Stimulated activated naive CD8-positive, alpha-beta T cell treated with anti-CD3 and anti-CD28 coated beads, Interleukin-15, amount 100 ng/mL, for 72 hours (primary cell): ENCODE measurements around the gene CCNA1.

Experiments
- ATAC-seq: fragments of 150-1000 bp; cut with Tn5 transposase; 2 replicates; pipeline ENCODE4 v1.10.0; 2021; ENCODE audit warnings: mild to moderate bottlenecking, moderate library complexity
- DNase-seq, 2 donors: peaks; one replicate each; pipeline ENCODE4 v3.0.0; 2021 to 2022
- H3K27ac Mint-ChIP-seq, 2 donors: one replicate each; pipeline ENCODE4 v1.8.0; 2022; ENCODE audit warnings: mild to moderate bottlenecking in 2 of 2, mixed read lengths in 2 of 2, moderate library complexity in 2 of 2
- H3K27me3 Mint-ChIP-seq: one replicate; pipeline ENCODE4 v1.8.0; 2022; ENCODE audit warnings: mixed read lengths
- H3K4me1 Mint-ChIP-seq: one replicate; pipeline ENCODE4 v1.8.0; 2022; ENCODE audit warnings: mild to moderate bottlenecking, mixed read lengths
- H3K4me3 Mint-ChIP-seq, 2 donors: one replicate each; pipeline ENCODE4 v1.8.0; 2022; ENCODE audit warnings: mild to moderate bottlenecking in 2 of 2, mixed read lengths in 2 of 2, moderate library complexity in 1 of 2
- H3K9me3 Mint-ChIP-seq, 2 donors: one replicate each; pipeline ENCODE4 v1.8.0; 2022; ENCODE audit warnings: mixed read lengths in 2 of 2

Gene CCNA1

DNA sequence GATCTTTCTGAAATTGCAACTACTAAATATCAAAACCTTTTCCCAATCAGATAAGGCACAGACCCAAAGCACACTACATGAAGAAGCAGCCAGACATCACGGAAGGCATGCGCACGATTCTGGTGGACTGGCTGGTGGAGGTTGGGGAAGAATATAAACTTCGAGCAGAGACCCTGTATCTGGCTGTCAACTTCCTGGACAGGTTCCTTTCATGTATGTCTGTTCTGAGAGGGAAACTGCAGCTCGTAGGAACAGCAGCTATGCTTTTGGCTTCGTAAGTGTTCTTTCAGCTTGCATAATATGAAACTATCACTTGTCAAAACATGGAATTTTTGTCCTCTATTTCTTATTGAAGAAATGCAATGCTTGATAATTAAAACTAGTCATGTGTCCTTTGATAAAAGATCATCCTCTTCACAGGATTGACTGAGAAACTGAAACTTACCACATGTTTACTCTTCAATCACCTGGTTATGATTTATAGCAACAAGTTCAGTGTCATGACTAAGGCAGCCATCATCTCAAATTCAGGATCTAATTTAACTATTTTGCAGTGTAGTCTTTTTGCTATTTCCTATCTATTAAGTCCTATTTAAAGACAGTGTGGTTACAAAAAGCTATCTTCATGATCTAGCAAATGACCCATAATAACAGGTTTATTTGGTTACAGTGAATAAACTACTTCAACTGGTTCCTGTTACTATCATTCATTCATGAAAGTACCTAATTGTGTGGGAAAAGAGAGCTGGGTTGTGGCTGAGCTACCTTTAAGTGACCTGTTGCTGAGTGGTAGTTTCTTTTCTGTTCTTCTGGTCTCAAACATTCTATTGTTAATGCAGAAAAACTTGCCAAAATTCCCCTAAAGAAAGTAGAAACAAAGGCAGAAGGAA, 6.5 kb downstream of the CCNA1 start:
- H3K4me3 Mint-ChIP-seq, result peak overlapping the region; percentile 17 to 48
- ATAC-seq (peak; percentile 58), DNase-seq (no peak)
- no peaks in the 10 kb centered on the region for H3K9me3 Mint-ChIP-seq
- peaks cover 33% of the 10 kb centered on the region for H3K27me3 Mint-ChIP-seq
- H3K4me1 Mint-ChIP-seq, result peaks cover 16% of the 10 kb centered on the region
- peak overlapping the region in 1 of 2 donors; percentile 13 for H3K27ac Mint-ChIP-seq

- H3K27me3 Mint-ChIP-seq, result peaks cover 56% of the 10 kb centered on the region
- no peak for ATAC-seq
- H3K27ac Mint-ChIP-seq, result peak overlapping the region in 1 of 2 donors; percentile 19
- no peak overlapping the region for H3K4me3 Mint-ChIP-seq
- H3K4me1 Mint-ChIP-seq, result no peaks in the 10 kb centered on the region
- no peaks in the 10 kb centered on the region for H3K9me3 Mint-ChIP-seq
- DNase-seq, result no peak
These were observed 13.0 kb downstream of the CCNA1 start for GRCh38 chr13:36445278-36445677.

DNA sequence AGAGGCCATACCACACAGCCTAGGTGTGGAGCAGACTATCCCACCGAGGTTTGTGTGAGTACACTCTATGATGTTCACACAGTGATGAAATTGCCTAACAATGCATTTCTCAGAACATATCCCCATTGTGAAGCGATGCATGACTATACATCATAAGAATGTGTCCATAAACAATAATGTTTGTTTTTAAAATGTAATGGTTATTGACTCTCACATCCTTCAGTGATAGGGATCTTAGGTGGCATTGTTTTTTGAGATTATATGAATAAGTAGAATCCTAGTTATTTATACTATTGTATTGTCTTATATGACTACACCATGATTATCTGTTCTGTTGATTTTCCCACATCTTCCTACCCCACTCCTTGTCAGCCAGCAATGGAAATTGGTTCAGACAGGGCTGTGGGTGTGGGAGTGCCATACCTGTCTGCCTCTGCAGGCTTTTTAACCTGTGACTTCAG, 13.6 kb downstream of the CCNA1 start:
- no peak for DNase-seq
- Mint-ChIP-seq H3K9me3 (no peaks in the 10 kb centered on the region), H3K4me1 (no peaks in the 10 kb centered on the region), H3K27me3 (peaks cover 62% of the 10 kb centered on the region), H3K4me3 (no peak overlapping the region), H3K27ac (no peak overlapping the region)
- ATAC-seq, result no peak

DNA sequence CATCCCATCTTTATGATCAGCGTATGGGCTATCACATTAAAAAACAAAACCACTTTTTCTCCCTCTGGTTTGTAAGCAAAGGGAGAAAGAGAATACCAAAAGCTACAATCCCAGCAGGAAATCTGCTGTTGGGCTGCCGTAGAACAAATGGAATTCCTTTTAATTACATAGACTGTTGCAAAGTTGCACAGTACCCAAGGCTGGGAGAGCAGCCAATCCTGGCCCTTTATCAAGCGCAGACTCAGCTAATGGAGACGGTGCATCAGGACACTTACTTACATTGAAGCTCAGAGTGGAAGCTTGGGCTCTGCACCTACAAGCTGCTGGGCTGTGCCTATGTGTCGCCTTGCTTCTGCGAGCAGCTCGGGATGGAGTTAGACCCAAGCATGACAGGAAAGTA, 15.2 kb downstream of the CCNA1 start:
- Mint-ChIP-seq H3K4me1 (peaks cover 8% of the 10 kb centered on the region), H3K4me3 (no peak overlapping the region), H3K27me3 (peaks cover 63% of the 10 kb centered on the region), H3K9me3 (no peaks in the 10 kb centered on the region), H3K27ac (no peak overlapping the region)
- ATAC-seq (no peak), DNase-seq (no peak)

GRCh38 chr13:36450534-36450933, 18.2 kb downstream of the CCNA1 start:
- ATAC-seq (no peak), DNase-seq (no peak)
- no peaks in the 10 kb centered on the region for H3K9me3 Mint-ChIP-seq
- peaks cover 8% of the 10 kb centered on the region for H3K4me1 Mint-ChIP-seq
- no peak overlapping the region for H3K27ac Mint-ChIP-seq
- peaks cover 68% of the 10 kb centered on the region for H3K27me3 Mint-ChIP-seq
- no peak overlapping the region for H3K4me3 Mint-ChIP-seq

GRCh38 chr13:36453516-36453915, 21.2 kb downstream of the CCNA1 start:
- H3K27me3 Mint-ChIP-seq, result peaks cover 40% of the 10 kb centered on the region
- H3K9me3 Mint-ChIP-seq, result no peaks in the 10 kb centered on the region
- no peak overlapping the region for H3K27ac Mint-ChIP-seq
- H3K4me3 Mint-ChIP-seq, result no peak overlapping the region
- H3K4me1 Mint-ChIP-seq, result peaks cover 8% of the 10 kb centered on the region
- DNase-seq (no peak), ATAC-seq (no peak)

DNA sequence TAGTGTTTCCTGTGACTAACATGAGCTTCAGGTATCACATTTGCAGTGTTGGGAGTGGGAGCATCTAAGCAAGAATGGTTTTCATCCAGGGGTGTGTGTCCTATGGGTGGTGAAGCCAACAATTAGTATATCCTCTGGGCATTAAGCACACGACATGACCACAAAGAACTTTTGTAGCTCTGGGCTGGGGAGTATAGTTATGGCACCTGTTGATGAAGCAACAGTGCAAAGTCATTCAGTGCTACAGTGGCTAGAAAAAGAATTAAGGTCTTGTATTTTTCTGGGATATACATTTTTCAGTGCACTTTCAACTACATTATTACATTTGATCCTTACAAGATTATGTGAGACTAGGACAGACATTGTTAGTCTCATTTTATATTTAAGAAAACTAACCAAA, 21.8 kb downstream of the CCNA1 start:
- ATAC-seq (no peak), DNase-seq (no peak)
- no peak overlapping the region for H3K27ac Mint-ChIP-seq
- peaks cover 34% of the 10 kb centered on the region for H3K27me3 Mint-ChIP-seq
- H3K4me3 Mint-ChIP-seq, result no peak overlapping the region
- peaks cover 8% of the 10 kb centered on the region for H3K4me1 Mint-ChIP-seq
- no peaks in the 10 kb centered on the region for H3K9me3 Mint-ChIP-seq

- ATAC-seq (no peak), DNase-seq (no peak)
- Mint-ChIP-seq H3K9me3 (no peaks in the 10 kb centered on the region), H3K27ac (no peak overlapping the region), H3K4me1 (peaks cover 8% of the 10 kb centered on the region), H3K4me3 (no peak overlapping the region), H3K27me3 (peaks cover 30% of the 10 kb centered on the region)
These were observed 22.7 kb downstream of the CCNA1 start for GRCh38 chr13:36454987-36455386.

GRCh38 chr13:36456577-36456976, 24.3 kb downstream of the CCNA1 start:
- no peak for DNase-seq
- Mint-ChIP-seq H3K9me3 (no peaks in the 10 kb centered on the region), H3K4me3 (no peak overlapping the region), H3K27ac (no peak overlapping the region), H3K4me1 (peaks cover 5% of the 10 kb centered on the region), H3K27me3 (peaks cover 20% of the 10 kb centered on the region)
- no peak for ATAC-seq

GRCh38 chr13:36461506-36461905, 29.2 kb downstream of the CCNA1 start:
- Mint-ChIP-seq H3K4me3 (no peak overlapping the region), H3K27me3 (peaks cover 9% of the 10 kb centered on the region), H3K27ac (no peak overlapping the region), H3K9me3 (peaks cover 8 to 9% of the 10 kb centered on the region in 2 donors), H3K4me1 (no peaks in the 10 kb centered on the region)
- ATAC-seq (no peak), DNase-seq (no peak)

DNA sequence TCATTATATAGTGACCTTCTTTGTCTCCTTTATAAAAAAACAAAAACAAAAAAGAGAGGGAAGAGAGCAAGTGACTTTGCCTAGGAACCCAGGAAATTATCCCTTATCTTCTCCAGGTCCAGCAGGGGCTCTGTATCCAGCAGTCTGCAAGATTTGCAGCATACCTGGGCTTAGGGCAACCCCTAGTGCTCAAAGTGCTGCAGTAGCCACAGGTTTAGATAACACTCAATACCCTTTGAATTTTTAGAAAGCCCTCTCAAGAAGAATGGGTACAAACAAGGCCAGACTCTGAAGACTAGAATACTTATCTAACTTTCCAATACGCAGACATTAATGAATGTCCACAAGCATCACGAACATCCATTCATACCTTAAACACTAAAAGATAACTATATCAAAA, 43.2 kb downstream of the CCNA1 start:
- H3K27me3 Mint-ChIP-seq, result peaks cover 14% of the 10 kb centered on the region
- no peak overlapping the region for H3K4me3 Mint-ChIP-seq
- DNase-seq, result no peak
- ATAC-seq, result no peak
- H3K4me1 Mint-ChIP-seq, result no peaks in the 10 kb centered on the region
- H3K9me3 Mint-ChIP-seq, result peaks cover 0 to 12% of the 10 kb centered on the region in 2 donors
- no peak overlapping the region for H3K27ac Mint-ChIP-seq

DNA sequence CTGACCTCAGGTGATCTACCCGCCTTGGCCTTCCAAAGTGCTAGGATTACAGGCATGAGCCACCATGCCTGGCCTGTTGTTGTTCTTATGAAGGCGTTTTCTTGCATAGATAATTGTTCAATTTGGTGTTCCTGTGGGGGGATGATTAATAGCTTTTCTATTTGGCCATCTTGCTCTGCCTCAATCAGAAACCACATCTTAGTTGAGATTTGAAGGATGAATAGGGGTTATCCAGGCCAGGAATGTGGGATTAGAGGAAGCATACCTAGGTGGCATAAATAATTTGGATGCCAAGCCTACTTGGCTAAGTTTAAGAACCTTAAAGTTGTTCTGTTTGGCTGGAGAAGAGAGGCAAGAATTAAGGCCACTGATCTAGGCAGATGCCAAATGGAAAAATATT, 44.4 kb downstream of the CCNA1 start:
- Mint-ChIP-seq H3K4me3 (no peak overlapping the region), H3K4me1 (peaks cover 5% of the 10 kb centered on the region), H3K27ac (no peak overlapping the region), H3K9me3 (peaks cover 0 to 12% of the 10 kb centered on the region in 2 donors), H3K27me3 (peaks cover 14% of the 10 kb centered on the region)
- ATAC-seq (no peak), DNase-seq (no peak)

DNA sequence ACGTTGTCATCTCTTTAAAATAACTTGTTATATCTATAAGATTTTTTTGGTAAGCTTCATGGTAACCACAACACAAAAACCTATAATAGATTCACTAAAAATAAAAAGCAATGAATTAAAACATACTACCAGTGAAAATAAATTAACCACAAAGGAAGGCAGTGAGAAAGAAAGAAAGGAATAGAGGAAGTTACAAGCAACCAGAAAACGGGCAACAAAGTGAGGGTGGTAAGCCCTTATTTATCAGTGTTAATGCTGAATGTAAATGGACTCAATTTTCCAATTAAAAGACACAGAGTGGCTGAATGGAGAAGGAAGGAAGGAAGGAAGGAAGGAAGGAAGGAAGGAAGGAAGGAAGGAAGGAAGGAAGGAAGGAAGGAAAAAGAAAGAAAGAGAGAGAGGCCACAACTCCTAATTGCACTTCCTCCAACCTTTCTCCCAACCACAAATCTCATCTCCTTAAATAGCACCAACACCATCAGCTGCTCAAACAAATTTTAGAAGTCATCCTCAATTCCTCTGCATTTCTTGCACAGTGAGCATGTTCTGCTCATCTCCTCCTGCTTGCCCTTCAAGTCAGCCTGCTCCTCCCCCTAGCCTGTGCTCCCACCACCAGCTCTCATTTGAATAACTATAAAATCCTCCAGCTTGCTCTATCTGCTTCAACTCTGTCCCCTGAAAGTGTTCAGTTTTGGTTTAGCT, 48.6 kb downstream of the CCNA1 start:
- Mint-ChIP-seq H3K4me3 (no peak overlapping the region), H3K27ac (no peak overlapping the region), H3K4me1 (peaks cover 5% of the 10 kb centered on the region), H3K27me3 (peaks cover 14% of the 10 kb centered on the region), H3K9me3 (peaks cover 4 to 8% of the 10 kb centered on the region in 2 donors)
- DNase-seq (no peak), ATAC-seq (no peak)

GRCh38 chr13:36490055-36490454, 57.8 kb downstream of the CCNA1 start:
- Mint-ChIP-seq H3K4me3 (no peak overlapping the region), H3K27me3 (no peaks in the 10 kb centered on the region), H3K4me1 (no peaks in the 10 kb centered on the region), H3K9me3 (no peaks in the 10 kb centered on the region), H3K27ac (no peak overlapping the region)
- DNase-seq (no peak), ATAC-seq (no peak)
